SK-N-SH (cell line): Measurements from ENCODE around the gene MLLT10. TPM values are rescaled to one million over a fixed set of nuclear protein-coding genes. Genes with fewer than 3 reads are reported as not detected.

Source experiments
- CTCF ChIA-PET: fragments of 300-600, 350-600 bp; formaldehyde crosslinking; extraction: SDS; loops from one replicate; lab custom pipeline; 2021; lab: Yijun Ruan, JAX
- POLR2A ChIA-PET: fragments of 350-600 bp; sonication (Branson Sonifier 250); formaldehyde crosslinking; extraction: SDS; loops from one replicate; lab custom pipeline; 2020; ENCODE audit warnings: antibody characterized with exemption, inconsistent platforms; lab: Yijun Ruan, JAX
- DNase-seq: peaks from one replicate; pipeline ENCODE4 v3.0.0; 2012
- H2AFZ ChIP-seq: fragments of 200-600 bp; sonication (generic); 2 replicates; pipeline ENCODE4 v1.8.1; 2016; ENCODE audit warnings: antibody characterized with exemption, mild to moderate bottlenecking, low read depth
- H3F3A ChIP-seq: fragments of 200-600 bp; sonication (generic); replicated peaks from 2 replicates; pipeline ENCODE3; 2016; ENCODE audit warnings: antibody characterized with exemption, mild to moderate bottlenecking; ENCODE audit not compliant: insufficient read depth
- H3K27ac ChIP-seq, 2 experiments: fragments of 200-500 bp in 1 of 2; fragments of 200-600 bp in 1 of 2; sonication (Bioruptor generic) in 1 of 2; sonication (generic), shearing (Covaris generic) in 1 of 2; 2 replicates each; pipeline versions ENCODE4 v1.5.1 to v1.6.1; 2014 to 2016; ENCODE audit warnings: low read depth in 2 of 2, inconsistent platforms in 1 of 2, low read length in 1 of 2, mild to moderate bottlenecking in 1 of 2, mixed read lengths in 1 of 2
- H3K27me3 ChIP-seq: fragments of 200-600 bp; sonication (generic), shearing (Covaris generic); 2 replicates; pipeline ENCODE4 v1.6.1; 2016; ENCODE audit warnings: mixed run types; ENCODE audit not compliant: insufficient read depth
- H3K36me3 ChIP-seq, 2 experiments: fragments of 200-500 bp in 1 of 2; fragments of 200-600 bp in 1 of 2; sonication (Bioruptor generic) in 1 of 2; sonication (generic) in 1 of 2; replicated peaks in 1 of 2; 2 replicates each; pipeline versions ENCODE3 to v1.5.1; 2014 to 2016; ENCODE audit warnings: low read length in 1 of 2, mild to moderate bottlenecking in 1 of 2; ENCODE audit not compliant: insufficient read depth in 2 of 2, control insufficient read depth in 1 of 2
- H3K4me1 ChIP-seq, 2 experiments: fragments of 200-500 bp in 1 of 2; fragments of 200-600 bp in 1 of 2; sonication (Bioruptor generic) in 1 of 2; sonication (generic), shearing (Covaris generic) in 1 of 2; 2 replicates each; pipeline versions ENCODE4 v1.5.1 to v1.6.1; 2014 to 2016; ENCODE audit warnings: low read depth in 1 of 2, low read length in 1 of 2, mixed run types in 1 of 2; ENCODE audit not compliant: insufficient read depth in 2 of 2, control insufficient read depth in 1 of 2
- H3K4me2 ChIP-seq: fragments of 200-600 bp; sonication (generic), shearing (Covaris generic); 2 replicates; pipeline ENCODE4 v1.6.1; 2017; ENCODE audit warnings: mixed run types
- H3K4me3 ChIP-seq, 2 experiments: fragments of 200-500 bp in 1 of 2; fragments of 200-600 bp in 1 of 2; sonication (Bioruptor generic) in 1 of 2; sonication (generic), shearing (Covaris generic) in 1 of 2; 2 replicates each; pipeline versions ENCODE4 v1.5.1 to v1.8.1; 2014 to 2016; ENCODE audit warnings: low read depth in 2 of 2, inconsistent platforms in 1 of 2, low read length in 1 of 2, mild to moderate bottlenecking in 1 of 2, mixed read lengths in 1 of 2, moderate library complexity in 1 of 2
- H3K79me2 ChIP-seq: fragments of 200-600 bp; sonication (generic); 2 replicates; pipeline ENCODE4 v1.8.1; 2017; ENCODE audit warnings: mild to moderate bottlenecking; ENCODE audit not compliant: insufficient read depth
- H3K9ac ChIP-seq: fragments of 200-600 bp; sonication (generic); 2 replicates; pipeline ENCODE4 v1.6.1; 2017; ENCODE audit warnings: mixed run types
- H3K9me2 ChIP-seq: fragments of 200-600 bp; sonication (generic); 2 replicates; pipeline ENCODE4 v1.6.1; 2017; ENCODE audit warnings: mixed run types
- H3K9me3 ChIP-seq: fragments of 200-600 bp; sonication (generic); 2 replicates; pipeline ENCODE4 v1.6.1; 2017; ENCODE audit warnings: mixed run types, mild to moderate bottlenecking, moderate library complexity
- H4K20me1 ChIP-seq: fragments of 200-600 bp; sonication (generic); 2 replicates; pipeline ENCODE4 v1.6.1; 2017; ENCODE audit warnings: mild to moderate bottlenecking, mixed run types; ENCODE audit not compliant: insufficient read depth
- CTCF ChIP-seq: fragments of 200-600 bp; sonication (generic); IDR thresholded peaks from 2 replicates; pipeline ENCODE4 v1.6.1; 2017; ENCODE audit warnings: antibody characterized with exemption, mild to moderate bottlenecking, moderate library complexity
- FOSL2 ChIP-seq: IDR thresholded peaks from 2 replicates; pipeline ENCODE4 v1.4.0; 2012; ENCODE audit warnings: low read depth, mild to moderate bottlenecking, moderate library complexity, borderline replicate concordance
- FOXJ3 ChIP-seq: sonication (generic); formaldehyde crosslinking; IDR thresholded peaks from 2 replicates; pipeline ENCODE4 v1.5.1; 2020; ENCODE audit warnings: mild to moderate bottlenecking, missing genetic modification reagents
- MEF2A ChIP-seq: IDR thresholded peaks from 2 replicates; pipeline ENCODE4 v1.4.0; 2012; ENCODE audit warnings: low read depth, borderline replicate concordance
- PBX3 ChIP-seq: IDR thresholded peaks from 2 replicates; pipeline ENCODE4; 2012
- SMC3 ChIP-seq: IDR thresholded peaks from 2 replicates; pipeline ENCODE4 v1.6.1; 2012; ENCODE audit warnings: low read depth, low read length, improper control_type of control experiment
- USF2 ChIP-seq: fragments of 150-350 bp; IDR thresholded peaks from 2 replicates; pipeline ENCODE4 v1.6.1; 2017; ENCODE audit warnings: antibody characterized with exemption, low read length, low read depth, borderline replicate concordance
- WGBS: methylation state at CpG from one replicate; pipeline ENCODE4 v1.1.6; 2017; ENCODE audit warnings: low lambda C conversion rate; 5-methylcytosine and 5-hydroxymethylcytosine counted together
- polyA plus RNA-seq, 3 experiments: library from polyadenylated mRNA; depleted of rRNA; stranded (reverse); fragments of >200 nt; gene quantifications; 2 replicates each; pipeline ENCODE4 v1.2.3, GENCODE V29; 2012

MLLT10 gene
- polyA plus RNA-seq, 1 of the 3 experiments (the other 2 are of a cell fraction) = 26.0 TPM

GRCh38 chr10:21584834-21585530 lies 51.0 kb downstream of the MLLT10 start:
- Histone ChIP-seq H3K4me1 (no peaks in the 10 kb centered on the region), H4K20me1 (peaks cover 20% of the 10 kb centered on the region), H3K9me3 (no peaks in the 10 kb centered on the region), H3K79me2 (peaks cover 100% of the 10 kb centered on the region), H3K27ac (no peak overlapping the region), H3K27me3 (no peaks in the 10 kb centered on the region), H3F3A (peaks cover 5% of the 10 kb centered on the region), H3K4me2 (no peak overlapping the region), H3K36me3 (peaks cover 0 to 43% of the 10 kb centered on the region in 2 experiments), H3K9me2 (no peaks in the 10 kb centered on the region), H3K9ac (no peak overlapping the region), H3K4me3 (no peak overlapping the region), H2AFZ (no peak overlapping the region)
- ChIA-PET CTCF (no interaction called here), POLR2A (no interaction called here)
- no peak for DNase-seq
- TF ChIP-seq PBX3 (no peak), MEF2A (no peak), SMC3 (no peak), USF2 (no peak), CTCF (no peak)
- WGBS = 96% methylated on average over 9 of the region's 9 CpGs

GRCh38 chr10:21587391-21587790 lies 53.4 kb downstream of the MLLT10 start:
- TF ChIP-seq MEF2A (no peak), FOXJ3 (CRISPR knock-in tag) (no peak), USF2 (no peak), FOSL2 (no peak)
- TF ChIP-seq, all 33 proteins: peak for 0
- CTCF ChIA-PET = no interaction called here

More at GRCh38 chr10:21587391-21587790, 53.4 kb downstream of the MLLT10 start:
- Histone ChIP-seq H3K79me2 (peaks cover 100% of the 10 kb centered on the region), H3F3A (peaks cover 10% of the 10 kb centered on the region), H3K9me2 (no peaks in the 10 kb centered on the region), H3K36me3 (peaks cover 0 to 62% of the 10 kb centered on the region in 2 experiments), H2AFZ (no peak overlapping the region), H3K27me3 (no peaks in the 10 kb centered on the region), H3K27ac (no peak overlapping the region), H3K9me3 (no peaks in the 10 kb centered on the region), H3K4me1 (no peaks in the 10 kb centered on the region), H3K4me2 (no peak overlapping the region), H4K20me1 (peaks cover 12% of the 10 kb centered on the region), H3K4me3 (no peak overlapping the region), H3K9ac (no peak overlapping the region)
- POLR2A ChIA-PET = interaction anchor here (1.1 kb wide), 1 partner anchor 15 kb away, joined by 3 read pairs; no protein-coding TSS in a partner anchor
- no peak for DNase-seq
